Kasumi-1 (cell line): Measurements from ENCODE around the gene FLYWCH1.
A peak's percentile ranks its signal among the peaks of the same experiment; 100 is the strongest.
"Not testable (repeated sequence)": the region's sequence is repeated elsewhere in the genome, so short reads cannot be mapped to it uniquely, and the experiment has no call there.

Source experiments
- DNase-seq, 2 experiments: peaks; one replicate each; lab custom pipeline; 2025; lab: John Stamatoyannopoulos, UW

The FLYWCH1 gene

DNA sequence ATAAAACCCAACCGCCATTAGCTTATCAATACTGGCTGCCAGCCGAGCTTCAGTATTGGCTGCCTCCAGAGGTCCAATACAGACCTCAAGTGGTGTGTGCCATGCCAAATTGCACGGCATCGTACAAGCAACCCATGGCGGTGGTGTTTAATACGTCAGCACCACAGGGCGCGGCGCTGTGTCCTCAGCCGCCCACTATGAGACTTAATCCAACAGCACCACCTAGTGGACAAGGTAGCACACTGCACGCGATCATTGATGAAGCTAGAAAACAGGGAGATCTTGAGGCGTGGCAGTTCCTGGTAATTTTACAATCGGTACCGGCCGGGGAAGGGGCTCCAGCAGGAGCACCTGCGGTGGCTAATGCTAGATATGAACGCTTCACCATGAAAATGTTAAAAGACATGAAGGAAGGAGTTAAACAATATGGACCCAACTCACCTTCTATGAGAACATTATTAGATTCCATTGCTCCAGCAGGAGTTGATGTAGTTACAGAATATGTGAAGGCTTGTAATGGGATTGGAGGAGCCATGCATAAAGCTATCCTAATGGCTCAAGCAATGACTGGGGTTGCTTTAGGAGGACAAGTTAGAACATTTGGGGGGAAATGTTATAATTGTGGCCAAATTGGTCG lies 15.4 kb downstream of the FLYWCH1 start:
- peak; percentile 51 to 66 for DNase-seq

DNA sequence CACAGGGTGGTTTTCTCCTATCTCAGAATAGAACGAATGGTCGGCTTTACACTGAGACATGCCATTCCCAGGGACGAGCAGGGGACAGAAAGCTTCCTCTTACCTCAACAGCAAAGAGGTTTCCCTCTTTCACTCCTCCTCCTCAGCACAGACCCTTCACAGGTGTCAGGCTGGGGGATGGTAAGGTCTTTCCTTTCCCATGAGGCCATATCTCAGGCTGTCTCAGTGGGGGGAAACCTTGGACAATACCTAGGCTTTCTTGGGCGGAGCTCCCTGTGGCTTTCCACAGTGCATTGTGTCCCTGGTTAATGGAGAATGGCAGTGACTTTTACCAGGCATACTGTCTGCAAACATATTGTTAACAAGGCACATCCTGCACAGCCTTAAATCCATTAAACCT lies 16.4 kb downstream of the FLYWCH1 start:
- not testable (repeated sequence) for DNase-seq

DNA sequence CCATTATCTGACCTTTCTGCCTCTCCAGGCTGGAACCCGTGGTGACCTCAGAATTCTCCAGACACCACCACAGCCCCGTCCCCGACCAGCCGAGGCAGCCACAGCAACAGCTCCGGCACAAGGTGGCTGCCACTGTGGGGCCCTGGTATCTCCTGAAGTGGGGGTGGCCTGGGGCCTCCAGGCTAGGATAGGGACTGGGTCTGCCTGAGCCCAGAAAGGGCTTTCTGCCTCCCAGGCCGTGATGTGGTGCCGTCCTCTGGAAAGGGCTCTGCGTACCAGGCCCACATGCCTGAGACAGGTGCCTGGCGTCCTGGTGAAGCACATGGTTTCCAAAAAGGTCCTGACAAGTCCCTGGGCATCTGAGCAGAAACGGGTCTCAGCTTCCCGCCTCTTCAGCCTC lies 17.1 kb downstream of the FLYWCH1 start:
- no peak for DNase-seq

- DNase-seq: no peak
Observed at GRCh38 chr16:2929693-2930092, 18.0 kb downstream of the FLYWCH1 start.

DNA sequence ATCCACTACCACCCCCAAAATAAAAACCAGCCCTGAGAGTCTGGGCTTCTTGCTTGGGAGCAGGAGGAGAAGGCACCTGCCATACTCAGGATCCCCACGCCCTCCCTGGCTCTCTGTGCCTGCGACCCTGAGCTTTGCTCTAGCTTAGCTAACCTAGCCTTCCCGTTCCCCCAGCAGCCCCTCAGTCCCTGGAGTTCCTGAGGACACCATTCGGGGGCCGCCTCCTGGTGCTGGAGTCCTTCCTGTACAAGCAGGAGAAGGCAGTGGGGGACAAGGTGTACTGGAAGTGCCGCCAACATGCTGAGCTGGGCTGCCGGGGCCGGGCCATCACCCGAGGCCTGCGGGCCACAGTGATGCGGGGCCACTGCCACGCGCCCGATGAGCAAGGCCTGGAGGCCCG lies 18.5 kb downstream of the FLYWCH1 start:
- DNase-seq: no peak

GRCh38 chr16:2931231-2931914 lies 19.6 kb downstream of the FLYWCH1 start:
- not testable (repeated sequence) for DNase-seq

GRCh38 chr16:2933136-2933535 lies 21.4 kb downstream of the FLYWCH1 start:
- DNase-seq: no peak

GRCh38 chr16:2933701-2934100 lies 22.0 kb downstream of the FLYWCH1 start:
- no peak for DNase-seq

DNA sequence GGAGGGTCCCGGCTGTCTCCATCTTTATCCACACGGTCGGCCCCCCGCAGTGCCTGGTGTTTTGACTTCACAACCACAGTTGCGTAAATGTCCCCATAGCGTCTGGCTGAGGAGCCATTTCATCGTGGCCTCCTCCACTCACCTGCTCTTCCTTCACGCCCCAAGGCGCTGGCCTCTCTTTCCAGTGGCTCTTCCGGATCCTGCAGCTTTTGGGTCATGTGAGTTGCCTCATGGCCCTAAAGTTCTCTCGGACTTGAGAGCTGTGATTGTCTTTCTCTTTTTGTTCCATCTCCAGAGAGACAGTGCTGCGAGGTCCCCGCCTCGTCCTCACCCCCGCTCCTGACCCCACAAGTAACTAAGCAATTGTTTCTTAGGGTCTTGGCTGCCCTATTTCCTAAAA lies 22.7 kb downstream of the FLYWCH1 start:
- no peak for DNase-seq

DNA sequence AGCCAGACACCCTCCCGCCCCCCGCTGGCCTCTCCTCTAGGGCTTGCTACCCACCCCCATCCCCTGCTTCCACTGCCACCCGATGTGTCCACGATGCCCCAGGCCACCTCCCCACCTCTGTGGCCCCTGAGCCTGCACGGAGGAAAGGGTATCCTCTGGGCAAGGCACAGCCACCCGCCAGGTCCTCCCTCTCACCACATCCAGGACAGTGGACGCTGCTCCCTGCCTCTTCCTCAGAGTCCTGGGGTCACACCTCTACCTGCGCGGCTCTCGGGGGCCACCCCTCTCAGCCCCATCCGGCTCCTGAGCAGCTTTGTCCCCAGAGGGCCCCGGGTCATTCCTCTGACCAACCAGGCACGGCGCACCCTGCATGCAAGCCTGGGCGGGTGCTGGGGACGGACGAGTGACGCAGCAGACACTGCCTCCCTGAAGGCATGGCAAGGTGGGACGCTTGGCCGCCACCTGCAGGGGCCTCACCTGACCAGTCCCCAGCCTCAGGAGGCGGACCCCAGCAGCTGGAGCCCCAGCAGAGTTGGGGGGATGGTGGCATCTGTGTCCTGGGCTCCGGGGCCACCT lies 24.8 kb downstream of the FLYWCH1 start:
- no peak for DNase-seq

GRCh38 chr16:2937170-2937569 lies 25.4 kb downstream of the FLYWCH1 start:
- DNase-seq: no peak

- DNase-seq: no peak
Observed at GRCh38 chr16:2938206-2938605, 26.5 kb downstream of the FLYWCH1 start.

GRCh38 chr16:2939968-2940367 lies 28.2 kb downstream of the FLYWCH1 start:
- DNase-seq: no peak

GRCh38 chr16:2942045-2942444 lies 30.3 kb downstream of the FLYWCH1 start:
- no peak for DNase-seq

GRCh38 chr16:2943716-2944115 lies 32.0 kb downstream of the FLYWCH1 start:
- DNase-seq: not testable (repeated sequence)

DNA sequence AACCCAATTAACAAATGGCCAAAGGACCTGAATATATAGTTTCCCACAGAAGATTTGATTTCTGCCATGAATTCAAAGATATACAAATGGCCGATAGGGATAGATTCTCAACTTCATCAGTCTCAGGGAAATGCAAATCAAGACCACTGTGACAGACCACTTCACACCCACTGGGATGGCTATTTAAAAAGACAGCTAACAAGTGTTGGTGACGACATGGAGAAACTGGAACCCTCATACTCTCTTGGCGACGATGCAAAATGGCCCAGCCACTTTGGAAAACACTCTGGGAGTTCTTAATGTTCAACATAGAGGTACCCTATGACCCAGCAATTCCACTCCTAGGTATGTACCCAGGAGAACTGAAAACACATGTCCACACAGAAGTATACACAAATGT lies 34.9 kb downstream of the FLYWCH1 start:
- no peak for DNase-seq

- no peak for DNase-seq
Observed at GRCh38 chr16:2948807-2949704, 37.3 kb downstream of the FLYWCH1 start.

- DNase-seq: no peak
Observed at GRCh38 chr16:2949705-2950352, 38.1 kb downstream of the FLYWCH1 start.

DNA sequence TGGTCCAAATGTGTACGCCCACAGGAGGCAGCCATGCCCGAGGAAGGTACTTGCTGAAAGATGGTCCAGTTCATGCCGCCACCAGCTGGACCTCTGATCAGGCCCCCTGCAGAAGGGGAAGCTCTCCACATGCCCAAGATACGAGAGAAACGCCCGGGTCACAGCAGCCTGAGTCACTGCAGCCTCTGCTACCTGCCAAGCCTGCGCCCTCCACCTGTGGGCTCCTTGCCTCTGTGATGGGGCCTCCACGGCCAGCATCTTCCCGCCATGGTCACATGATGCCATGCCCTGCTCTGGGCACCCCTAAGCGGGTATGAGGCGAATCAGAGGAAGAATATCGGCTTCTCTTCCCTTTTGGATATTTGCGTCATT lies 38.6 kb downstream of the FLYWCH1 start:
- DNase-seq: no peak

GRCh38 chr16:2950773-2951172 lies 39.0 kb downstream of the FLYWCH1 start:
- DNase-seq: no peak

- DNase-seq: no peak
Observed at GRCh38 chr16:2952679-2953078, 40.9 kb downstream of the FLYWCH1 start.
